Fibroblast of skin of abdomen (primary cell): ENCODE data around the gene KLRF2.
A peak's percentile ranks its signal among the peaks of the same experiment; 100 is the strongest.

Experiments
- DNase-seq: peaks from one replicate; pipeline ENCODE4 v3.0.0-alpha.2; 2013

KLRF2 gene

GRCh38 chr12:9888665-9889273 is 7.5 kb downstream of the KLRF2 start:
- DNase-seq = no peak

GRCh38 chr12:9895215-9895971 is 14.1 kb downstream of the KLRF2 start:
- no peak for DNase-seq

GRCh38 chr12:9897535-9897934 is 16.2 kb downstream of the KLRF2 start:
- DNase-seq = no peak

- no peak for DNase-seq
Observed at GRCh38 chr12:9899209-9899608, 17.9 kb downstream of the KLRF2 start.

- no peak for DNase-seq
Observed at GRCh38 chr12:9900930-9901329, 19.6 kb downstream of the KLRF2 start.

GRCh38 chr12:9902539-9903228 is 21.4 kb downstream of the KLRF2 start:
- DNase-seq = no peak

GRCh38 chr12:9906873-9907272 is 25.6 kb downstream of the KLRF2 start:
- no peak for DNase-seq

GRCh38 chr12:9907769-9908168 is 26.5 kb downstream of the KLRF2 start:
- DNase-seq = no peak

GRCh38 chr12:9908350-9908749 is 27.1 kb downstream of the KLRF2 start:
- DNase-seq = no peak

- no peak for DNase-seq
Observed at GRCh38 chr12:9909724-9910123, 28.4 kb downstream of the KLRF2 start.

GRCh38 chr12:9910716-9911421 is 29.6 kb downstream of the KLRF2 start:
- peak; percentile 2 for DNase-seq

- DNase-seq = no peak
Observed at GRCh38 chr12:9911708-9912107, 30.4 kb downstream of the KLRF2 start.

- no peak for DNase-seq
Observed at GRCh38 chr12:9919443-9919842, 38.2 kb downstream of the KLRF2 start.

GRCh38 chr12:9920451-9920850 is 39.2 kb downstream of the KLRF2 start:
- no peak for DNase-seq

GRCh38 chr12:9922429-9922828 is 41.1 kb downstream of the KLRF2 start:
- no peak for DNase-seq

GRCh38 chr12:9925705-9926393 is 44.6 kb downstream of the KLRF2 start:
- peak; percentile 18 for DNase-seq

- no peak for DNase-seq
Observed at GRCh38 chr12:9926876-9927275, 45.6 kb downstream of the KLRF2 start.

- no peak for DNase-seq
Observed at GRCh38 chr12:9928607-9929006, 47.3 kb downstream of the KLRF2 start.

GRCh38 chr12:9931245-9931644 is 50.0 kb downstream of the KLRF2 start:
- no peak for DNase-seq

GRCh38 chr12:9932270-9932669 is 51.0 kb downstream of the KLRF2 start, which contains the start of gene CLEC2A:
CLEC2A (minus strand) TSS chr12:9932370; CDS start chr12:9932329, 41 bp downstream.
- no peak for DNase-seq

GRCh38 chr12:9933958-9934357 is 52.7 kb downstream of the KLRF2 start:
- peak; percentile 63 for DNase-seq

- DNase-seq = no peak
Observed at GRCh38 chr12:9935026-9935425, 53.7 kb downstream of the KLRF2 start.
